GM12875 (cell line): Measurements from ENCODE around the gene EMC10.

Experiments
- H3K4me3 ChIP-seq: one replicate; pipeline ENCODE4 v1.5.1; 2011; ENCODE audit warnings: low read depth, low read length, control low read depth
- CTCF ChIP-seq: IDR thresholded peaks from 2 replicates; pipeline ENCODE4 v1.5.1; 2011; ENCODE audit warnings: low read depth, mild to moderate bottlenecking, control low read depth, inconsistent platforms, low read length, moderate library complexity, borderline replicate concordance; ENCODE audit not compliant: insufficient read depth

Gene EMC10

GRCh38 chr19:50461066-50461875 lies 15.0 kb upstream of the EMC10 start:
- no peak overlapping the region for H3K4me3 ChIP-seq
- TF ChIP-seq CTCF = peak; percentile 86

- no peak for TF ChIP-seq CTCF
- H3K4me3 ChIP-seq = no peak overlapping the region
These were observed 13.3 kb upstream of the EMC10 start for GRCh38 chr19:50462970-50463369.

GRCh38 chr19:50464348-50464747 lies 12.0 kb upstream of the EMC10 start:
- H3K4me3 ChIP-seq = no peak overlapping the region
- TF ChIP-seq CTCF = no peak

- no peak overlapping the region for H3K4me3 ChIP-seq
- TF ChIP-seq CTCF = no peak
These were observed 11.3 kb upstream of the EMC10 start for GRCh38 chr19:50465000-50465399.

GRCh38 chr19:50465986-50466705 lies 10.2 kb upstream of the EMC10 start:
- TF ChIP-seq CTCF = 0 out of 2 replicates have a peak, but pooled peaks have one; percentile 17
- H3K4me3 ChIP-seq = no peak overlapping the region

GRCh38 chr19:50466706-50467039 lies 9.6 kb upstream of the EMC10 start:
- TF ChIP-seq CTCF = no peak
- H3K4me3 ChIP-seq = no peak overlapping the region

- TF ChIP-seq CTCF = no peak
- no peak overlapping the region for H3K4me3 ChIP-seq
These were observed 8.7 kb upstream of the EMC10 start for GRCh38 chr19:50467566-50467965.
